Peyer's patch (tissue), 4 donors: ENCODE measurements around the gene VGLL2.

Source experiments
- POLR2A ChIP-seq, 2 donors: fragments of 450-650 bp; IDR thresholded peaks; one replicate each; pipeline ENCODE4 v1.5.1; 2017; ENCODE audit warnings: antibody characterized with exemption in 2 of 2, mild to moderate bottlenecking in 2 of 2, moderate library complexity in 2 of 2
- TF ChIP-seq, protein P1 (sequence below), 6 experiments: fragments of 450-650 bp in 4 of 6; fragments of 200-600 bp in 2 of 6; sonication (generic) in 1 of 6; IDR thresholded peaks; one replicate each; pipeline ENCODE4 v1.5.1; 2017 to 2019; ENCODE audit warnings: antibody characterized with exemption in 6 of 6, mild to moderate bottlenecking in 3 of 6, moderate library complexity in 1 of 6

DNA sequence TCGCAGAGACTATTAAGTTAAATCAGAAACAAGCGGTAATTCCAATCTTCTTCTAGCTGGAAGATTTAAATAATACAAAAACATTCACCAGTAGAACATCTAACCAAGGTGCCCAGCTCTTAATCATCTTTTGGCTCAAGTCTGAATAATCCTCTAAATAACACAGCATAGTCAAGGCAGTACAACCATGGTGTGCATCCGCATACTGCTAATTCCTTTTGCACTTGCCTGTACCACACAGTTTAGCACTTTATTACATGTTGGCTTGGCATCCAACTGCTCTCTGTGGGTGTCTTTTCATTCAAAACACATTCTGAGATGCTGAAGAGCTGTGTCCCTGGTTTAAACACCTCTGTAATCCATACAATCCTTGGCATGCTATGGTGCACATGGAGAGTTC is 42.3 kb downstream of the VGLL2 start:
- TF ChIP-seq, protein P1, sequence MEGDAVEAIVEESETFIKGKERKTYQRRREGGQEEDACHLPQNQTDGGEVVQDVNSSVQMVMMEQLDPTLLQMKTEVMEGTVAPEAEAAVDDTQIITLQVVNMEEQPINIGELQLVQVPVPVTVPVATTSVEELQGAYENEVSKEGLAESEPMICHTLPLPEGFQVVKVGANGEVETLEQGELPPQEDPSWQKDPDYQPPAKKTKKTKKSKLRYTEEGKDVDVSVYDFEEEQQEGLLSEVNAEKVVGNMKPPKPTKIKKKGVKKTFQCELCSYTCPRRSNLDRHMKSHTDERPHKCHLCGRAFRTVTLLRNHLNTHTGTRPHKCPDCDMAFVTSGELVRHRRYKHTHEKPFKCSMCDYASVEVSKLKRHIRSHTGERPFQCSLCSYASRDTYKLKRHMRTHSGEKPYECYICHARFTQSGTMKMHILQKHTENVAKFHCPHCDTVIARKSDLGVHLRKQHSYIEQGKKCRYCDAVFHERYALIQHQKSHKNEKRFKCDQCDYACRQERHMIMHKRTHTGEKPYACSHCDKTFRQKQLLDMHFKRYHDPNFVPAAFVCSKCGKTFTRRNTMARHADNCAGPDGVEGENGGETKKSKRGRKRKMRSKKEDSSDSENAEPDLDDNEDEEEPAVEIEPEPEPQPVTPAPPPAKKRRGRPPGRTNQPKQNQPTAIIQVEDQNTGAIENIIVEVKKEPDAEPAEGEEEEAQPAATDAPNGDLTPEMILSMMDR (IDR thresholded peaks at IDR 0.05), result no peak
- TF ChIP-seq POLR2A (IDR thresholded peaks at IDR 0.05), result no peak
